ENCODE measurements around the gene SUFU.

- TF ChIP-seq CTCF (IDR thresholded peaks at IDR 0.05; ENCODE audit: poor library complexity) = no peak
- TF ChIP-seq EZH2phosphoT487 (IDR thresholded peaks at IDR 0.05; ENCODE audit: low read depth, severe bottlenecking, unreplicated experiment) = no peak
- no peak for TF ChIP-seq EZH2 (IDR thresholded peaks at IDR 0.05; ENCODE audit: borderline replicate concordance)
Observed at GRCh38 chr10:102542800-102543418, 39.1 kb downstream of the SUFU start.
